SKM-1 (cell line): ENCODE measurements around the gene KLHL29.

Experiments used
- DNase-seq: peaks from one replicate; lab custom pipeline; 2025; ENCODE audit not compliant: unreplicated experiment; lab: John Stamatoyannopoulos, UW

The KLHL29 gene

DNA sequence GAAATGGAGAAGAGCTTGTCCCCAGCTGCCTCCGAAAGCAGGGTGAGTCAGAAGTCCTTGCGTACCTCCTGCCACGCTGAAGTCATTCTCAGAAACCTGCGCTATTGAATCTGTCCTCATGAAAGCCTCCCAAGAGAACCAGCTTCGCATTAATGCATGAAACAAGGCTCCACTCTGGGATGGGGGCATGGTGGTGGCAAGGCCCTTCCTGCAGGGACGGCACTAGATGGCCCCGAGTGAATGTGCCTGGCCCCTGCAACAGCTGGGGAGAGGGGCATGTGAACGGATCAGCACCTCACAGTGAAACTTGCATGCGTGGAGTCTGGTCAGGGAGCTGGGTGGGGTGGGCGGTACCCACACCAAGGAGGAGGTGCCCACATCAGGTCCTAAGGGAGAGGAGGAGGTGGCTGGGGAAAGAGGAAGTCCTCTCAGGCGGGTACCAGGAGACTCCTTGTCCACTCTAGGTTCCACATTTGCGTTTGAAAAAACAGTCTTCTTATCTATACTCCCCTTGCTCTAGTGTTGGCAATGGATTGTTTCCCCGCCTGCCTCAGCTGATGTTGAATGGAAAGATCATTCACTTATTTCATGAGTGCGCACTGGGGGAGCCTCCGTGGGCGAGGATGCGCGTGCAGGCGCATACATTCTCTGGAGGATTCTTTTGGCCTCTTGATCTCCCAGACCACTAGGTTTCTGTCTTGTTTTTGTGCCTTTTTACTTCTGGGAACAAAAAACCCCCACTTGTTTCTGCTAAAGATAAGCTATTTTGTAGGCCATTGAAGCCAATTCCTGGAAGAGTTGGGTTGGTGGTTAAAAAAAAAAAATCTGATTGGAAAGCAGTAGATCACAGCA, 104.7 kb downstream of the KLHL29 start:
- DNase-seq = no peak

DNA sequence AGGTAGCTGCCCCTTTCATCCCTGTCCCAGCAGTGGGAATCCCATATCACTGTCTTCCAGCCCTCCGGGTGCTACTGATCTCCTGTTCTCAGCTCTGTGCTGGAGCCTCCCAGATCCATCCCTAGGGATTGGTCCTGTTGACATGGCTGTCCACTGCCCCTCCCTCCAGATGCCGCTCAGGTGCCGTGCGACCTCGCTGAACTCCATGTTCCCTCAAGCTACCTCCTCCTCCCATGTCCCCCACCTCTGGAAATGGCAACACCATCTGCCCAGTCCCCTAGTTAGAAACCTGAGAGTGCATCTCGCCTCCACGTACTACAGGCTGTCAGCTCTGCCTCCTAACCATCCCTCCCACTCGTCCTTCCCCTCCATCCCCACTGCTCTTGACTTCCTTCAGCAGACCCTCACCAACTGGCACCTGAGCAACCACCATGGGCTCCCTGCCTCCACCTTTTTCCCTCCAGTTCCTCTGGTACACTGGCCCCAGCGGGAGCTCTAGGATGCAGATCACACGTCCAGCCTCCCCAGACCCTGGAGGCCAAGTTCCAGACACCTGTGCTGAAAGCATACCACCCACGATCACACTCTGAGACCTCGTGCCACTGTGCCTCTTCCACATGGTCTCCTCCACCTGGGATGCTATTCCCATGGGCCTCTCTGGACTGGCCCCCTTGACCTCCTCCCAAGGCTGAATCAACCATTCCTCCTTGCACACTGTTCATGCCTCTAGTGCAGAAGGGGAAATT, 106.8 kb downstream of the KLHL29 start:
- DNase-seq = no peak

- no peak for DNase-seq
These were observed 107.3 kb downstream of the KLHL29 start for GRCh38 chr2:23492337-23492675.

- DNase-seq = no peak
These were observed 107.9 kb downstream of the KLHL29 start for GRCh38 chr2:23492921-23493320.

GRCh38 chr2:23493846-23494245, 108.9 kb downstream of the KLHL29 start:
- no peak for DNase-seq

GRCh38 chr2:23494286-23494685, 109.3 kb downstream of the KLHL29 start:
- no peak for DNase-seq

- no peak for DNase-seq
These were observed 110.7 kb downstream of the KLHL29 start for GRCh38 chr2:23495661-23496114.

DNA sequence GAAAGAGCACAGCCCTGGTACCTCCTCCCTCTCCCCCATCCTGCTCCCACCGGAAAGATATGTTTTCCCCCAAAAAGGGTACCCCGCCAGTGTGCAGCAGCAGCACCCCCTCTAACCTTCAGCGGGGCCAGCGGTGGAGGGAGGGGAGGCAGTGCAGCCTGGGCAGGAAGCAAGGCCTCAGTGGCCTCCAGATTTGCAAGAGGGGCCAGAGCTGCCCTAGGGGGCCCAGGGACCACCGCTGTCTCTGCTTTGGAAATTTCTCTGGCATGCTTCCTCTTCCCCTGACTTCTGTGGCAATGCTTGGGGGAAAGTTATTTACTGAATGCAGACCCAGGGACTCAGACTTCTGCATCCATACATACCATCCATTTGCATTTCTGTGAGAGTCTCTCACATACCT, 111.5 kb downstream of the KLHL29 start:
- no peak for DNase-seq

- peak; percentile 46 for DNase-seq
These were observed 112.1 kb downstream of the KLHL29 start for GRCh38 chr2:23497063-23497462.

GRCh38 chr2:23497536-23497935, 112.6 kb downstream of the KLHL29 start:
- no peak for DNase-seq

DNA sequence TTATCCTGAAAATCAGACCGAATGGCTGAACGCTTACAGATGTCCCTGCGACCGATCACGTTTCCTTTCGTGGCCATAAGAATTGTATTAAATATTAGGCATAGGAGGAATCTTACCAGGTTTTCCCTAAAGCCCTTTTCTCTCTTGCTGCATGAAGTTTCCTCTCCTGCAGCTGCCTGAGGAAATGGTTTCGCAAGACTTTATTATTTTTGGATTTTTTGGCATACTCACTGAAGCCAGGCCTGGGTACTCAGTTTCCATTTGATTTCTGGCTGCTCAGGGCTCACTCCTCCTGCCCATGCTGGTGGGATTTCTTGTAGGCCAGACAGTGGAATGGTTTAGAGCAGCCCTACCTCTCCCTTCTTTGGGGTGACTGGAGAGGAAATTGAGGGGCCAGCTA, 114.0 kb downstream of the KLHL29 start:
- DNase-seq = no peak

GRCh38 chr2:23499439-23499838, 114.5 kb downstream of the KLHL29 start:
- DNase-seq = no peak

- DNase-seq = no peak
These were observed 115.9 kb downstream of the KLHL29 start for GRCh38 chr2:23500836-23501235.

DNA sequence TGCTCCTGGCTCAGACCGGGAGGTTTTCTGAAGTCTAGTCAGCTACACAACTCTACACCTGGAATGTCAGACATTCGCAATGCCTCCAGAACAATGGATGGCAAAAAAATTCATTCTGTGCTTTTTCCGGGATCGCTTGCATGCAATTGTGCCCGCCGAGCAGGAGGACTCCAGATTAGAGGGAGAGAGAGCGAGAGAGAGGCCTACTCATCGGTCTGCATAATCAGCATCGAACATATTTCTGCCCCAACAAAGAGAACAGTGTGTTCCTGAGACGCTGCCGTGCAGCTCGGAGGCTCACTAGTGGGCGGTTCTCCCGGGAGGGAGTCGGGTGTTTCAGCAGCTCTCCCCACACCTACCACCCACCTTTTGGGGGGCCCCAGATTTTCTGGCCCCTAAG, 117.1 kb downstream of the KLHL29 start:
- no peak for DNase-seq

- DNase-seq = no peak
These were observed 118.1 kb downstream of the KLHL29 start for GRCh38 chr2:23503097-23503496.

- DNase-seq = no peak
These were observed 118.7 kb downstream of the KLHL29 start for GRCh38 chr2:23503682-23504081.

- no peak for DNase-seq
These were observed 119.6 kb downstream of the KLHL29 start for GRCh38 chr2:23504591-23504990.

DNA sequence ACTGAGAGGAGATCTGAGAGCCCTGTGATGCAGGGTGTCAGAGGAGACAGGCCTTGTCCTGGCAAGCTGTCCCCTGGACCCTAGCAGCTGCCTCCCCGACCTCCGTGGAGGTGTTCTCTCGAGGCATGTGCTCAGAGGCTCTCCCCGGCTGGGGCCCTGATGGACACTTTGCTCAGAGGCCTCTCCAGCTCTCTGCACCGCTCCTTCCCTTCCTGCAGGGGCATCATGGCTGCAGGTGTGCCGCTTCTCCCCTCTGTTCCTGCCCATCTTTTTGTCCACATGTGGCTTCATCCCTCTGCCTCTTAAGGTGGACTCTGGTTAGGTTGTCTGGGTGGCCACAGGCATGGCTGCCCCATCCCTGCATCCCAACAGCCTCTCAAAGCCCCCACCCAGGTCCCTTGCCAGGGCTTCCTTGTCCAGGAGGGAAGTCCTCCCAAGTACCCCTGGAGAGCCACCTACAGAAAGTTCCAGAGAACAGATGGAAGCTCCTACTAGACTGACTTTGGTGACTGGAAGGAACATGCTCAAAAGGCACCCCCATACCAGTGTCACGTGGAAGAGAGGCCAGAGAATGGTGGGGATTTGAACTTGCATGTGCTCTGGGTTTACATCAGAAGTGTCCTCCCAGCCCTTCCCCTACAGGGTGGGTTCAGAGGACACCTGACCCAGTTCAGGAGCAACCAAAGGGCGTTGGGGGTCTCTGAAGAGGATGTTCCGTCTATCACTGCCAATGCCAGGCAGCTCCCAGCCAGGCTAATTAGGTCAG, 120.4 kb downstream of the KLHL29 start:
- DNase-seq = no peak

GRCh38 chr2:23505984-23506380, 121.0 kb downstream of the KLHL29 start:
- no peak for DNase-seq

GRCh38 chr2:23506531-23507266, 121.7 kb downstream of the KLHL29 start:
- DNase-seq = peak; percentile 82
